GM12892 (cell line): ENCODE results near the gene PSMB8.

Source experiments
- DNase-seq: peaks from one replicate; pipeline ENCODE4 v3.0.0; 2011; ENCODE audit not compliant: insufficient read length
- FAIRE-seq: peaks from 2 replicates; lab custom pipeline; 2011; peaks lifted over from hg19 to GRCh38; lab: Jason Lieb, UNC
- POLR2A ChIP-seq: IDR thresholded peaks from 2 replicates; pipeline ENCODE4 v1.6.1; 2011; ENCODE audit warnings: low read depth, low read length, control low read depth
- POLR2AphosphoS5 ChIP-seq: IDR thresholded peaks from 2 replicates; pipeline ENCODE4 v1.6.1; 2011; ENCODE audit warnings: low read depth, low read length, control low read depth
- TAF1 ChIP-seq: IDR thresholded peaks from 2 replicates; pipeline ENCODE4 v1.6.1; 2011; ENCODE audit warnings: low read depth, mild to moderate bottlenecking, control low read depth, low read length, borderline replicate concordance

PSMB8 gene

GRCh38 chr6:32803416-32803815, 40.4 kb downstream of the PSMB8 start:
- FAIRE-seq, result no peak
- DNase-seq, result no peak
- TF ChIP-seq POLR2A (no peak), TAF1 (no peak), POLR2AphosphoS5 (no peak)

GRCh38 chr6:32799740-32800139, 44.1 kb downstream of the PSMB8 start:
- FAIRE-seq, result no peak
- TF ChIP-seq TAF1 (no peak), POLR2AphosphoS5 (no peak)
- no peak for DNase-seq

GRCh38 chr6:32799168-32799567, 44.7 kb downstream of the PSMB8 start:
- DNase-seq (no peak), FAIRE-seq (no peak)
- no peak for TF ChIP-seq TAF1
- TF ChIP-seq POLR2A, result no peak
- no peak for TF ChIP-seq POLR2AphosphoS5

GRCh38 chr6:32796848-32797776, 46.7 kb downstream of the PSMB8 start:
- FAIRE-seq, result peak; percentile 98
- TF ChIP-seq POLR2AphosphoS5 (no peak), POLR2A (no peak), TAF1 (no peak)
- DNase-seq, result no peak

- peak; percentile 33 for FAIRE-seq
- no peak for TF ChIP-seq TAF1
- no peak for TF ChIP-seq POLR2A
- no peak for TF ChIP-seq POLR2AphosphoS5
- DNase-seq, result no peak
Measured at GRCh38 chr6:32794510-32794909, 49.3 kb downstream of the PSMB8 start.

GRCh38 chr6:32792901-32793435, 50.9 kb downstream of the PSMB8 start:
- FAIRE-seq, result no peak
- no peak for DNase-seq
- TF ChIP-seq POLR2A, result no peak
- no peak for TF ChIP-seq TAF1
- no peak for TF ChIP-seq POLR2AphosphoS5
